Tibial nerve (tissue), 4 donors: ENCODE measurements around the gene XRCC4. TPM values are rescaled to one million over a fixed set of nuclear protein-coding genes. Genes with fewer than 3 reads are reported as not detected.

Experiments used
- DNase-seq, 2 donors: peaks; one replicate each; pipeline ENCODE4 v3.0.0-alpha.2; 2019; ENCODE audit warnings: low spot score in 2 of 2
- H3K27ac ChIP-seq, 4 donors: fragments of 200-600 bp; sonication (generic) in 3 of 4; one replicate each; pipeline ENCODE4 v1.5.1; 2017 to 2019; ENCODE audit warnings: mild to moderate bottlenecking in 1 of 4
- H3K27me3 ChIP-seq, 2 donors: fragments of 200-600 bp; sonication (generic) in 1 of 2; one replicate each; pipeline versions ENCODE4 v1.5.1 to v1.6.0; 2017 to 2019
- H3K36me3 ChIP-seq, 3 donors: fragments of 200-600 bp; sonication (generic); one replicate each; pipeline ENCODE4 v1.5.1; 2018 to 2019
- H3K4me1 ChIP-seq, 4 donors: fragments of 200-600 bp; sonication (generic) in 3 of 4; one replicate each; pipeline ENCODE4 v1.5.1; 2017 to 2019
- H3K4me3 ChIP-seq, 4 donors: fragments of 200-600 bp; sonication (generic) in 3 of 4; one replicate each; pipeline ENCODE4 v1.5.1; 2017 to 2019; ENCODE audit warnings: mild to moderate bottlenecking in 1 of 4, moderate library complexity in 1 of 4
- H3K9me3 ChIP-seq, 4 donors: fragments of 200-600 bp; sonication (generic) in 3 of 4; one replicate each; pipeline ENCODE4 v1.5.1; 2017 to 2019
- CTCF ChIP-seq, 5 experiments: fragments of 200-600 bp in 3 of 5; fragments of 450-650 bp in 2 of 5; sonication (generic) in 3 of 5; IDR thresholded peaks; one replicate each; pipeline ENCODE4 v1.5.1; 2016 to 2019; ENCODE audit warnings: antibody characterized with exemption in 5 of 5, mild to moderate bottlenecking in 3 of 5, moderate library complexity in 2 of 5
- EP300 ChIP-seq, 2 donors: sonication (generic); formaldehyde crosslinking; IDR thresholded peaks; one replicate each; pipeline ENCODE4 v1.6.1; 2017; ENCODE audit warnings: antibody characterized with exemption in 2 of 2, mild to moderate bottlenecking in 1 of 2
- POLR2A ChIP-seq, 2 donors: fragments of 450-650 bp; IDR thresholded peaks; one replicate each; pipeline ENCODE4 v1.6.1; 2017; ENCODE audit warnings: antibody characterized with exemption in 2 of 2, mild to moderate bottlenecking in 2 of 2, moderate library complexity in 2 of 2
- WGBS, 2 donors: methylation state at CpG; one replicate each; pipeline ENCODE4 v1.1.5; 2018; 5-methylcytosine and 5-hydroxymethylcytosine counted together
- total RNA-seq, 4 donors: library from RNA; depleted of rRNA; stranded (reverse); fragments of >200 nt; gene quantifications; one replicate each; pipeline ENCODE4 v1.1.0, GENCODE V29; 2016

The XRCC4 gene
- total RNA-seq, 4 donors from 2014 or later, result 3.1 to 11.7 (median 8.2) TPM

- Histone ChIP-seq H3K27ac (no peak overlapping the region), H3K4me1 (peaks cover 0 to 9% (median 0%) of the 10 kb centered on the region in 4 donors), H3K9me3 (no peaks in the 10 kb centered on the region), H3K4me3 (no peak overlapping the region), H3K36me3 (no peaks in the 10 kb centered on the region), H3K27me3 (no peaks in the 10 kb centered on the region)
- WGBS, 2 donors, result 59 to 66% methylated on average over 2 of the region's 2 CpGs
- no peak for DNase-seq
- TF ChIP-seq CTCF (IDR thresholded peaks at IDR 0.05), result no peak
- TF ChIP-seq POLR2A (IDR thresholded peaks at IDR 0.05), result no peak
- TF ChIP-seq EP300 (IDR thresholded peaks at IDR 0.05), result no peak
These were observed 263.2 kb downstream of the XRCC4 start for GRCh38 chr5:83340511-83340918.

- Histone ChIP-seq H3K4me1 (peaks cover 0 to 9% (median 0%) of the 10 kb centered on the region in 4 donors), H3K36me3 (no peaks in the 10 kb centered on the region), H3K4me3 (no peak overlapping the region), H3K27ac (no peak overlapping the region), H3K27me3 (no peaks in the 10 kb centered on the region), H3K9me3 (no peaks in the 10 kb centered on the region)
- no peak for DNase-seq
- WGBS, 2 donors, result 87 to 88% methylated on average over 3 of the region's 3 CpGs
- TF ChIP-seq POLR2A (IDR thresholded peaks at IDR 0.05) (no peak), EP300 (IDR thresholded peaks at IDR 0.05) (no peak), CTCF (IDR thresholded peaks at IDR 0.05) (no peak)
These were observed 264.5 kb downstream of the XRCC4 start for GRCh38 chr5:83341815-83342334.

- H3K36me3 ChIP-seq, result peaks cover 0 to 3% (median 0%) of the 10 kb centered on the region in 3 donors
- peaks cover 0 to 3% (median 0%) of the 10 kb centered on the region in 4 donors for H3K9me3 ChIP-seq
- H3K4me1 ChIP-seq, result peaks cover 0 to 9% (median 0%) of the 10 kb centered on the region in 4 donors
- no peak for DNase-seq
- WGBS, 2 donors, result 74 to 80% methylated on average over 2 of the region's 2 CpGs
- no peak overlapping the region for H3K4me3 ChIP-seq
- TF ChIP-seq POLR2A (IDR thresholded peaks at IDR 0.05), result no peak
- TF ChIP-seq CTCF (IDR thresholded peaks at IDR 0.05), result no peak
- TF ChIP-seq EP300 (IDR thresholded peaks at IDR 0.05), result no peak
- no peaks in the 10 kb centered on the region for H3K27me3 ChIP-seq
- H3K27ac ChIP-seq, result no peak overlapping the region
These were observed 265.1 kb downstream of the XRCC4 start for GRCh38 chr5:83342465-83342864.

- 43 to 45% methylated on average over 2 of the region's 2 CpGs for WGBS, 2 donors
These were observed 266.0 kb downstream of the XRCC4 start for GRCh38 chr5:83343299-83343698.

More at GRCh38 chr5:83343299-83343698, 266.0 kb downstream of the XRCC4 start:
- no peak for TF ChIP-seq POLR2A (IDR thresholded peaks at IDR 0.05)
- no peak for TF ChIP-seq EP300 (IDR thresholded peaks at IDR 0.05)
- no peak for TF ChIP-seq CTCF (IDR thresholded peaks at IDR 0.05)
- no peak for DNase-seq
- no peak overlapping the region for H3K27ac ChIP-seq
- H3K4me1 ChIP-seq, result peaks cover 0 to 9% (median 0%) of the 10 kb centered on the region in 4 donors
- no peaks in the 10 kb centered on the region for H3K27me3 ChIP-seq
- H3K36me3 ChIP-seq, result peaks cover 0 to 12% (median 0%) of the 10 kb centered on the region in 3 donors
- H3K4me3 ChIP-seq, result no peak overlapping the region
- H3K9me3 ChIP-seq, result peaks cover 0 to 9% (median 0%) of the 10 kb centered on the region in 4 donors
